Measurements from ENCODE around the gene HMCES. TPM values are rescaled to one million over a fixed set of nuclear protein-coding genes. Genes with fewer than 3 reads are reported as not detected.

The HMCES gene
- total and polyA plus RNA-seq, 2 of the 13 experiments (the other 11 are each of a cell fraction or from before 2014, with no cell fraction given) = 16.1 to 37.5 TPM

GRCh38 chr3:129278966-129279906 lies 566 bp downstream of the HMCES start (continued):
- TF ChIP-seq IRF1 (CRISPR knock-in tag; IDR thresholded peaks at IDR 0.05; ENCODE audit: low read depth) (no peak), SALL1 (CRISPR knock-in tag; IDR thresholded peaks at IDR 0.05) (no peak; the same call in 1 of the 2 replicates), ATRX (CRISPR knock-in tag; IDR thresholded peaks at IDR 0.05; ENCODE audit: borderline replicate concordance) (no peak), ARNT2 (CRISPR knock-in tag; IDR thresholded peaks at IDR 0.05; ENCODE audit: low read depth) (no peak)

- CTCF ChIA-PET (ENCODE audit: low intra/inter-chr PET ratio, low total read pairs) = no interaction called here
- WGBS (ENCODE audit: low lambda C conversion rate) = 77% methylated on average over 2 of the region's 2 CpGs
- Histone ChIP-seq H3K36me3 (replicated peaks in 1 of 2; ENCODE audit: control insufficient read depth in 1 of 2, insufficient read depth in 2 of 2, low read length in 2 of 2) (peaks cover 6 to 25% of the 10 kb centered on the region in 2 experiments; a peak in 4 of 5 replicates), H3K27ac (ENCODE audit: extremely low read length, insufficient read depth, low read length) (no peak overlapping the region), H3K9ac (ENCODE audit: insufficient read depth, low read depth, low read length) (peak overlapping the region; percentile 95), H3K4me1 (ENCODE audit: insufficient read depth, low read length) (peaks cover 44% of the 10 kb centered on the region), H3K9me3 (ENCODE audit: low read length) (no peaks in the 10 kb centered on the region), H3K27me3 (ENCODE audit: control insufficient read depth in 1 of 2, insufficient read depth in 2 of 2, low read length in 2 of 2) (no peaks in the 10 kb centered on the region; a peak in 1 of 5 replicates), H2AFZ (ENCODE audit: low read length) (no peak overlapping the region), H4K20me1 (ENCODE audit: insufficient read depth, low read length) (no peaks in the 10 kb centered on the region), H3K4me3 (replicated peaks in 1 of 3; ENCODE audit: insufficient read depth in 1 of 3, low read depth in 2 of 3, low read length in 3 of 3) (peak overlapping the region; percentile 72 to 98 (median 78)), H3K4me2 (ENCODE audit: low read depth, low read length) (peak overlapping the region; percentile 94), H3K79me2 (ENCODE audit: insufficient read depth, low read length) (peaks cover 15% of the 10 kb centered on the region)
- TF ChIP-seq ZBTB7B (CRISPR knock-in tag; IDR thresholded peaks at IDR 0.05) = no peak
- TF ChIP-seq ZNF678 (CRISPR knock-in tag; IDR thresholded peaks at IDR 0.05) = no peak
- 0 out of 2 replicates have a peak, but pooled peaks have one; percentile 51 for TF ChIP-seq ZNF121 (CRISPR knock-in tag; IDR thresholded peaks at IDR 0.05)
- no peak for TF ChIP-seq PHF21A (CRISPR knock-in tag; IDR thresholded peaks at IDR 0.05)
- TF ChIP-seq ZNF382 (CRISPR knock-in tag; IDR thresholded peaks at IDR 0.05; ENCODE audit: borderline replicate concordance) = no peak
- TF ChIP-seq ZSCAN31 (CRISPR knock-in tag; IDR thresholded peaks at IDR 0.05; ENCODE audit: low read depth) = no peak
- in situ Hi-C loops (cut with HindIII; ENCODE audit: extremely low pct_ligation_motif_present, low pct_unique_long_range_greater_than_20kb) (no loop called here), intact Hi-C loops (cut with micrococcal nuclease; ENCODE audit: unreplicated experiment) (loop anchor here (5.0 kb wide), 1 partner anchor 147 kb away; the partner anchor contains the start of gene EFCAB12)
- POLR2A ChIA-PET = interaction anchor here (1.5 to 4.6 kb wide), 4 partner anchors 31 to 55 kb away, joined by 4 to 29 read pairs (median 12); partner anchors contain the start of gene COPG1
- ATAC-seq (no peak), DNase-seq (ENCODE audit: low spot score) (no peak), FAIRE-seq (no peak)
- BruUV-seq (replicated peaks) = no TSS peak
These were observed 1.5 kb downstream of the HMCES start for GRCh38 chr3:129280183-129280582.
